Endothelial cell of umbilical vein (primary cell): Measurements from ENCODE around the gene NRARP. TPM values are rescaled to one million over a fixed set of nuclear protein-coding genes. Genes with fewer than 3 reads are reported as not detected.

ENCODE experiments used
- BruUV-seq: library from RNA; stranded (reverse); fragments of 400-500 nt; replicated peaks from 2 replicates; lab custom pipeline; 2021; lab: Mats Ljungman, UMichigan
- CTCF ChIA-PET: fragments of 300-600, 350-600 bp; sonication (Branson Sonifier 250); formaldehyde crosslinking; loops from one replicate; lab custom pipeline; 2021; ENCODE audit warnings: antibody characterized with exemption, inconsistent platforms; lab: Charles Lee
- POLR2A ChIA-PET: fragments of 300-600, 350-600 bp; sonication (Branson Sonifier 250); formaldehyde crosslinking; loops from one replicate; lab custom pipeline; 2021; ENCODE audit warnings: antibody characterized with exemption, inconsistent platforms; lab: Charles Lee
- DNase-seq: peaks from one replicate; pipeline ENCODE4 v3.0.0-alpha.2; 2011; ENCODE audit warnings: low read depth, low spot score
- FAIRE-seq: peaks from 2 replicates; lab custom pipeline; 2011; peaks lifted over from hg19 to GRCh38; lab: Jason Lieb, UNC
- H2AFZ ChIP-seq: 2 replicates; pipeline ENCODE4 v1.6.0; 2012; ENCODE audit warnings: low read depth, low read length, control low read depth, inconsistent platforms
- H3K27ac ChIP-seq: 2 replicates; pipeline ENCODE4 v1.5.1; 2011; ENCODE audit warnings: low read depth, mild to moderate bottlenecking, control low read depth, low read length, moderate library complexity; ENCODE audit not compliant: insufficient read depth
- H3K27me3 ChIP-seq, 2 experiments: 2 replicates each; pipeline versions ENCODE4 v1.6.0 to v1.6.1; 2011; ENCODE audit warnings: low read length in 2 of 2, mixed read lengths in 1 of 2; ENCODE audit not compliant: control insufficient read depth in 2 of 2, insufficient read depth in 2 of 2
- H3K36me3 ChIP-seq, 2 experiments: 2 replicates in 1 of 2; 3 replicates in 1 of 2; pipeline ENCODE4 v1.5.1; 2011; ENCODE audit warnings: low read length in 2 of 2, mild to moderate bottlenecking in 1 of 2, moderate library complexity in 1 of 2; ENCODE audit not compliant: control insufficient read depth in 2 of 2, insufficient read depth in 2 of 2; ENCODE audit errors: extremely low read depth in 1 of 2
- H3K4me1 ChIP-seq: 3 replicates; pipeline ENCODE4 v1.5.1; 2011; ENCODE audit warnings: mild to moderate bottlenecking, low read length; ENCODE audit not compliant: control insufficient read depth, insufficient read depth; ENCODE audit errors: extremely low read depth
- H3K4me2 ChIP-seq: 2 replicates; pipeline ENCODE4 v1.6.1; 2011; ENCODE audit warnings: low read length, control low read depth, mixed read lengths; ENCODE audit not compliant: insufficient read depth
- H3K4me3 ChIP-seq, 3 experiments: fragments of 200-600 bp in 1 of 3; sonication (generic), shearing (Covaris generic) in 1 of 3; replicated peaks in 1 of 3; 2 replicates each; pipeline ENCODE4 v1.5.1; 2011 to 2016; ENCODE audit warnings: control low read depth in 3 of 3, low read length in 3 of 3, mild to moderate bottlenecking in 2 of 3, inconsistent platforms in 1 of 3, low read depth in 1 of 3, moderate library complexity in 1 of 3; ENCODE audit not compliant: insufficient read depth in 1 of 3
- H3K79me2 ChIP-seq: 2 replicates; pipeline ENCODE4 v1.6.0; 2012; ENCODE audit warnings: low read length, inconsistent platforms; ENCODE audit not compliant: control insufficient read depth, insufficient read depth
- H3K9ac ChIP-seq: replicated peaks from 2 replicates; pipeline ENCODE3; 2011; ENCODE audit warnings: low read length, control low read depth; ENCODE audit not compliant: insufficient read depth; ENCODE audit errors: extremely low read depth
- H3K9me1 ChIP-seq: replicated peaks from 3 replicates; pipeline ENCODE4 v1.6.0; 2011; ENCODE audit warnings: mild to moderate bottlenecking, low read length; ENCODE audit not compliant: control insufficient read depth, insufficient read depth; ENCODE audit errors: extremely low read depth
- H3K9me3 ChIP-seq: replicated peaks from 2 replicates; pipeline ENCODE4 v1.5.1; 2012; ENCODE audit warnings: low read length, inconsistent platforms; ENCODE audit not compliant: control insufficient read depth, insufficient read depth
- H4K20me1 ChIP-seq: replicated peaks from 2 replicates; pipeline ENCODE3; 2011; ENCODE audit warnings: mild to moderate bottlenecking, low read length; ENCODE audit not compliant: control insufficient read depth, insufficient read depth; ENCODE audit errors: extremely low read depth
- CTCF ChIP-seq, 2 donors: IDR thresholded peaks; 1 replicate in 1 of 2; 2 replicates in 1 of 2; pipeline ENCODE4 v1.5.1; 2011; ENCODE audit warnings: low read length in 2 of 2, mild to moderate bottlenecking in 2 of 2, moderate library complexity in 2 of 2, control low read depth in 1 of 2, inconsistent platforms in 1 of 2, low read depth in 1 of 2; ENCODE audit not compliant: insufficient read depth in 1 of 2; ENCODE audit errors: extremely low read depth in 1 of 2
- EZH2 ChIP-seq: IDR thresholded peaks from 2 replicates; pipeline ENCODE4 v1.6.1; 2012; ENCODE audit warnings: borderline replicate concordance, low read depth, mild to moderate bottlenecking, moderate library complexity, low read length, inconsistent platforms; ENCODE audit not compliant: severe bottlenecking
- FOS ChIP-seq: IDR thresholded peaks from 2 replicates; pipeline ENCODE4 v1.6.1; 2011; ENCODE audit warnings: mild to moderate bottlenecking, low read length, moderate library complexity, borderline replicate concordance; ENCODE audit not compliant: insufficient read depth
- GATA2 ChIP-seq: IDR thresholded peaks from 2 replicates; pipeline ENCODE4 v1.7.0; 2011; ENCODE audit warnings: low read depth, mild to moderate bottlenecking, moderate library complexity, mixed read lengths, low read length; ENCODE audit not compliant: insufficient read length, insufficient read depth
- JUN ChIP-seq: IDR thresholded peaks from 2 replicates; pipeline ENCODE4 v1.6.1; 2011; ENCODE audit warnings: borderline replicate concordance, low read depth; ENCODE audit not compliant: insufficient read length, insufficient read depth
- MAX ChIP-seq: IDR thresholded peaks from 2 replicates; pipeline ENCODE4 v1.6.1; 2011; ENCODE audit not compliant: insufficient read depth, insufficient read length
- MYC ChIP-seq: IDR thresholded peaks from one replicate; pipeline ENCODE4 v1.6.1; 2011; ENCODE audit warnings: mild to moderate bottlenecking, low read depth, low read length
- POLR2A ChIP-seq: IDR thresholded peaks from 2 replicates; pipeline ENCODE4 v1.6.1; 2012; ENCODE audit warnings: low read depth, mild to moderate bottlenecking, control low read depth, low read length
- POLR2AphosphoS5 ChIP-seq: IDR thresholded peaks from 2 replicates; pipeline ENCODE4 v1.6.1; 2012; ENCODE audit warnings: low read depth, mild to moderate bottlenecking, control low read depth, low read length, moderate library complexity; ENCODE audit not compliant: insufficient read depth
- dilution Hi-C: fragments of 300-500 bp; cut with MboI; formaldehyde crosslinking; loops from one replicate; pipeline ENCODE4 v1.15.0; 2019; ENCODE audit warnings: low sequenced_read_pairs; ENCODE audit not compliant: extremely low pct_ligation_motif_present
- intact Hi-C: fragments of 100-400 bp; cut with micrococcal nuclease; formaldehyde crosslinking; loops from one replicate; pipeline ENCODE4 v1.10.0; 2022
- polyA plus RNA-seq, 4 experiments: library from polyadenylated mRNA; depleted of rRNA in 3 of 4; stranded (reverse) in 3 of 4; unstranded in 1 of 4; fragments of >200 nt; gene quantifications; 2 replicates each; pipeline versions ENCODE4 v1.2.1 to v1.2.3, GENCODE V29; 2011 to 2012; ENCODE audit warnings: missing spikeins in 1 of 4
- total RNA-seq: library from RNA; stranded (reverse); gene quantifications from 2 replicates; pipeline ENCODE4 v1.2.3, GENCODE V29; 2021

NRARP gene
- total and polyA plus RNA-seq, 2 donors (not counting 3 experiments of a cell fraction or from before 2014, with no cell fraction given) = 50.0 to 72.9 TPM

GRCh38 chr9:137308057-137308619, 6.1 kb upstream of the NRARP start:
- no peak overlapping the region for H3K4me2 ChIP-seq
- H3K27me3 ChIP-seq = no peaks in the 10 kb centered on the region
- H3K9me3 ChIP-seq = no peaks in the 10 kb centered on the region
- no peaks in the 10 kb centered on the region for H3K9me1 ChIP-seq
- dilution Hi-C loops (no loop called here), intact Hi-C loops (no loop called here)
- no peaks in the 10 kb centered on the region for H4K20me1 ChIP-seq
- FAIRE-seq = no peak
- H3K4me3 ChIP-seq = no peak overlapping the region
- no peaks in the 10 kb centered on the region for H3K36me3 ChIP-seq
- no peak for DNase-seq
- H3K4me1 ChIP-seq = peaks cover 30% of the 10 kb centered on the region
- no peaks in the 10 kb centered on the region for H3K79me2 ChIP-seq
- POLR2A ChIA-PET = no interaction called here
- H3K9ac ChIP-seq = no peak overlapping the region
- TF ChIP-seq GATA2 (no peak), MYC (no peak), EZH2 (no peak), MAX (no peak), JUN (no peak), CTCF (IDR thresholded peaks at IDR 0.05; ENCODE audit: extremely low read depth in 1 of 2, insufficient read depth in 1 of 2, low read depth in 1 of 2, low read length in 2 of 2) (no peak), POLR2AphosphoS5 (no peak), POLR2A (no peak), FOS (no peak)
- CTCF ChIA-PET = no interaction called here
- no peak overlapping the region for H3K27ac ChIP-seq
- BruUV-seq = no TSS peak
- no peak overlapping the region for H2AFZ ChIP-seq
